Measurements from ENCODE around the gene ADAMTS2.

Gene ADAMTS2

DNA sequence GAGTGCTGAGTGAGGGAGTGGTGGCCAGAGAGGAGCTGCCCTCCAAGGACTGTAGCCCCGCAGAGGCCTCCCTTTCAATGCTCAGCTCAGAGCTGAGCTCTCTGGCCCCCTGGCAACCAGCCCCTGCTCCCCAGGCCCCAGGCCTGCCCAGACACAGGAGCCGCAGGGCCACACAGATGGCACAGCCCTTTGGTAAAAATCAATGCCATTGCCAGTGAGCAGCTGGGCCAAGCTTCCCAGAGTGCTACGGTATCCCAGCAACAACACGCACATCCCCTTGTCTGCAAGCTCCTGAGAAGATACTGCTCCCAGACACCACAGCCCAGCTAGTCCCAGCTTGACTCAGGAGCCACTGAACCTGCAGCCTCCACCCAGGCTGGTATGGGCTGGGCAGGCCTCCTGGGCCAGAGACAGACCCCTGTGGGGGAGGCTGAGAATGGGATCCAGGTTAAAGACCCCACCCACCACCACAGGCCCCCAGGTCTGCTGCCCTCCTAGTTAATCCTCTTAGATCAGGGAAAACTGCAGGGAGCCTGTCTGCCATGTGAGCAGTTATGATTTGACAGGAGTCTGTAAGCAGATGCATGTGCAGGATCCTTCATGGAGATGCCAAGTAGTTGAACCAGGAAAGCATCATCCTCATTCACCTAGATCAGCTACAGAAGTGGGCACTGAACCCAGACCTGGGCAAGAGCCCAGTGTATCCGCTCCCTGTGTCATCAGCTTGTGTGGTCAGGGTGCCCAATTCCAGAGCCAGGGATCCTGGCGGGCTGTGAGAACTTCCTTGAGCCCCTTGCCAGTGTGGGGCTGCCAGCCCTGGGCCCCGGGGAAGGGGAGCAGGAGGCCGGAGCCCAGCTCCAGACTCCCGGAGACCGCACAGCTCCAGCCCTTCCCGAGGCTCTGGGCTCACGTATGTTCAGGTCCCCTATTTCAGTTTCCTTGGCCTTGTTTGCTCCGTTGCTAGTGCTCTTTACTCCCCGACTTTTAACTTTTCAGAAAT, 26.7 kb upstream of the ADAMTS2 start:
- DNase-seq (no peak), ATAC-seq (no peak)

GRCh38 chr5:179371121-179371510, 25.9 kb upstream of the ADAMTS2 start:
- ATAC-seq = no peak
- DNase-seq = no peak

DNA sequence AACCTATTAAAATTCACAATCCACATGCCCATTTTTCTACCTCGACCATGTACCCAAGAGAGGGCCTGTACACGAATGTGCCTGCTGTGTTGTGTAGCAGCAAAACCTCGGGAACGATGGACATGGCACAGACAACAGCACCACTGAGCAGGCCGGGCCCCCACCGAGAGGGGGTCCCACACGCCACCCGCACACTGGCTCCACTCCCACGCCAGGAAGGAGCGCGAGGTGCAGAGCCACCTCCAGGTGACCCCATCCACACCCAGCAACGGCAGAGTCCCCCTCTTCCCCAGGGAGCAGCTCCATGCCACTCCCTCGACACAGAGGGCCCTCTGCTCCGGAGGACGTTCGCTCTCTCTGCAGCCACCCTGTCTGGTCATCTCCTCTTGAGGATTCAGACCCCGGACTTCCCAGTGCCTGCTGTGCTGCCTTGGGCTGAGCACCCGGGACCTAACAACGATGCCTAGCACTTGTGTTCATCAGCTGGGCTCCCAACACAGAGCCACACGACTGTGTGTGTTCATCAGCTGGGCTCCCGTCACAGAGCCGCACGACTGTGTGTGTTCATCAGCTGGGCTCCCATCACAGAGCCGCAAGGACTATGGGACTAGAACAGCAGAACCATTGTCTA, 25.3 kb upstream of the ADAMTS2 start:
- no peak for ATAC-seq
- no peak for DNase-seq

- DNase-seq (no peak), ATAC-seq (no peak)
Observed at GRCh38 chr5:179369530-179369884, 24.2 kb upstream of the ADAMTS2 start.

- ATAC-seq (no peak), DNase-seq (no peak)
Observed at GRCh38 chr5:179368806-179369529, 23.7 kb upstream of the ADAMTS2 start.

- no peak for ATAC-seq
- no peak for DNase-seq
Observed at GRCh38 chr5:179368126-179368805, 23.0 kb upstream of the ADAMTS2 start.

DNA sequence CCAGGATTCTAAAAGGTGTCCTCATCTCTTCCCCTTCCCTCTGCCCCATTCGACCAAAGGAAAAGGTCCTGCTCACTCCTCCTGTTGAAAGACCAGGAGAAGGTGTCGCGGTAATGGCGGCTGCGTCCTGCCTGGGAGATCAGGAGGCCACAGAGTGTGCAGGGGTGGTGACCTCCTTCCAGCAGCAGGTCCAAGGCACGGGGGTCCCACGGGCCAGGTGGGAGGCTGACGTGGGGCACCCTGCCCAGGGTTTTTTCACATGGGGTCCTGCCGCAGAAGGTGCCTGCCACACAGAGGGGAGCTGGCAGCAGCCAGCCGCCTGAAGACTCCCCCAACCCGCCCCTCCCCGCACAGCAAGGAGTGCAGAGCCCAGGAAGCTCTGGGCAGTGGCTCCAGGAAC, 22.2 kb upstream of the ADAMTS2 start:
- no peak for DNase-seq
- no peak for ATAC-seq

GRCh38 chr5:179362355-179362754, 17.1 kb upstream of the ADAMTS2 start:
- ATAC-seq (no peak), DNase-seq (no peak)

GRCh38 chr5:179361037-179361603, 15.9 kb upstream of the ADAMTS2 start:
- no peak for ATAC-seq
- no peak for DNase-seq

- DNase-seq (no peak), ATAC-seq (no peak)
Observed at GRCh38 chr5:179357031-179357430, 11.8 kb upstream of the ADAMTS2 start.

DNA sequence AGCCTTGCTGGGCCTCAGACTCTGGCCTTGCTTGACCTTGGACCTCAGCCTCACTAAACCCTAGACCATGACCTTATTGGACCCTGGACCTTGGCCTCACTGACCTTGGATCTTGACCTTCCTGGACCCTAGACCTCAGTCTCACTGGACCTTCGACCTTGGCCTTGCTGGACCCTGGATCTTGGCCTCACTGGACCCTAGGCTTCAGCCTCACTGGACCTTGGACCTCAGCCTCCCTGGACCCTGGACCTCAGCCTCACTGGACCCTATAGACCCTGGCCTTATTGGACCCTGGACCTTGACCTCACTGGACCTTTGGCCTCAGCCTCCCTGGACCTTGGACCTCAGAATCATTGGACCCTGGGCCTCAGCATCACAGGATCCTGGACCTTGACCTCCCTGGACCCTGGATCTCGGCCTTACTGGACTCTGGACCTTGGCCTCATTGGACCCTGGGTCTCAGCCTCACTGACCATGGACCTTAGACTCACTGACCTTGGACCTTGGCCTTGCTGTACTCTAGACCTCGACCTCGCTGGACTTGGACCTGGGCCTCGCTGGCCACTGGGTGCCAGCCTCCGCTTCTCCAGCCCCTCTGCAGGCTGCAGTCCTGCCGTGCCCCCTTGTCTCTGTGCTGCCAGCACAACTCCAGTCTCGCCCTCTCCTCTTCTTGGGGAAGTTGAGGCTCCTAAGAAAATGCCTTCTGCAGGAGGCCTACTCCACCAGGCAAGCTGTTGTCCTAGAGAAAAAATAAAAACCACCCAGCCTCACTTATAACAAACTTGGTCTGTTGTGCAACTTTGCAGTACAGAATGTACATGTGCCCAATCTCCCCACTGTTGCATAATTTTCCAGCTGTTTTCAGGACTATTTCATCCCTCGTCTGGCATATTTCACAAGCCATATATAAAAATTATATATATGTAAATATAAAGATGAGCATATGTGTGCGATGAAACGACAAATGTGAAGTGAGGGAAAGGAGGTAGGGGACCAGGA, 11.0 kb upstream of the ADAMTS2 start:
- DNase-seq (no peak), ATAC-seq (no peak)

DNA sequence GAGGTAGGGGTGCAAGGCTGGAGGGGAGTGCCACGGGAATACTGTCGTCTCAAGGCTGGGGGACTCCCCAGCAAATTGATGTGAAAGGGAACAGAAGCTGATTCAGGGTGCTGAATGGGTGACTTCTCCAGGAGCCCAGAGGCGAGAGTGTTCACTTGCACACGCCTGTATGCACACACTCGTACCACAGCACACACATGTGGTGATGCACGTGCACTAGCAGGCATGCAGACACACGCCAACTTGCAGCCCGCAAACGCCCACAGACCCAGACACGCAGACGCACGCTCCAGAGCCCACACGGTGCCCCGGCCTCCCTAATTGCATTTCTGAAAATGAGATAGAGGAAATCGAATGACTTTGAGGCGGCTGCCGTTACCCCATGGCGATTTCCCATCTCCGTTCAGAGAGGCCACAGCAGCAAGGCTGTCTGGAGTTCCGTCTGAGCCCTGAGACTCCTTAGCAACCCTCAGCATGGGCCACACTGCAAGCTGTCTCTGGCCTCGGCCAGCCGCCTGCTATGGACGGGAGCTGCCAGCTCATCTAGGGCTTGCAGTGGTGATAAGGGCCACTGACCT, 9.1 kb upstream of the ADAMTS2 start:
- no peak for ATAC-seq
- no peak for DNase-seq

GRCh38 chr5:179348843-179349242, 3.6 kb upstream of the ADAMTS2 start:
- ATAC-seq = no peak
- no peak for DNase-seq

DNA sequence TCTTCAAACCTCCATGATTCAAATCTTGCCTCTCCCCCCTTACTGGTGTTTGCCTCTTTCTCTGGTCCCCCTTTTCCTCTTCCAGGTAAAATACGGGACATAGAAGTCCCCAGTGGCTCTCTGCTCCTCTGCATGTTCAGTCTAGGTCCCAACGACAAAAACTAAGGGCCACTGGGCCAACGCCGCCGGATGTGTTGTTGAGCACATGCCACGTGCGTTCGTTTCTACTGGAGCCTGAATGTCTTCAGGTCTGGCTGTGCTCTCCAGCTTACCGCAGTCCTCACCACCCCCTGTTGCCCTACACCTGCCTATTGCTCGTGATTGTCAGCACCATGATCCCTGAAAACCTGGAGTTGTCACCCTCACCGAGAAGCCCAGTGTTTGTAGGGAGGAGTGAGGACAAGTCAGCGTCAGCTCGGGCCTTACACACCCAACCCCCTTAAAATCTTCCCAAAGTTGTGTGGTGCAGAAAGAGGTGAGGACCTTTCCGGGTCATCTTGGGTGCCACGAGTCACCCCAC, 2.8 kb upstream of the ADAMTS2 start:
- DNase-seq = no peak
- no peak for ATAC-seq

DNA sequence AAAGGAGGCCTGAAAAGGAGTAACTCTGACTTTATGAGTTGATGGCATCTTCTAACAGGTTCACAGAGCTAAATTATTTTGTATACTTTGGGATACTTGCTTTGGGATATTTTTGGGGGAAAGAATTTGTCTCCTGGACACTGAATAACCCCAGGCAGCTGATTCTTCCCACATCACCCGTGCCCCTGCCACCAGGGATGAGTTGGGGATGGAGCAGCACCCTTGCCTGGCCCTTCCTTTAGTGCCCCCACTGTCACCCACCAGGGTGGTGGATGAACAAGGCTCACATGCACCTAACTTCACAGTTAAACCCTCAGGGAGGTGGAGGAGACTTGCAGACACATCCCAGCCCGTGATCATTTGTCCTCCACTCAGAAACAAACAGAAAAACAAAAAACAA, 2.3 kb upstream of the ADAMTS2 start:
- ATAC-seq (no peak), DNase-seq (no peak)

DNA sequence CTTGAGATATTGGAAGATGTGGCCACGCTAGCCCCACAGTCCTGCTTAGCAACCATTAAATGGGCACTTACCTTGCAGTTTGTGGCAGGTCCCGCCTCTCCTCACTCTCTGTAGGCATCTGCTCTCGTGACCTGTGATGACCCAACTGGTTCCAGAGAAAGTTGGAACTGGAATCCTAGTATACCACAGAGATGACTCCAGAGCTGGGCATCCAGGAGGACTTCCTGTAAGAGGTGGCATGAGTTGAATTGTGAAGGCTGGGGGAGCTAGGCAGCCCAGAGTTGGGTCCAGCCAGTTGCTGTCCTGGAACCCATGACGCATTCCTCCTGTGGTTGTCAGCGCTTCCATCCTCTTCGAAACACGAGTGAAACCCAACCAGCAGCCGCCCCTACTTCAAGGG, 1.6 kb upstream of the ADAMTS2 start:
- no peak for ATAC-seq
- no peak for DNase-seq

- DNase-seq (no peak), ATAC-seq (no peak)
Observed at GRCh38 chr5:179346401-179346800, 1.1 kb upstream of the ADAMTS2 start.

GRCh38 chr5:179345183-179345432, 153 bp downstream of the ADAMTS2 start:
- peak; percentile 9 for ATAC-seq
- peak; percentile 4 for DNase-seq

DNA sequence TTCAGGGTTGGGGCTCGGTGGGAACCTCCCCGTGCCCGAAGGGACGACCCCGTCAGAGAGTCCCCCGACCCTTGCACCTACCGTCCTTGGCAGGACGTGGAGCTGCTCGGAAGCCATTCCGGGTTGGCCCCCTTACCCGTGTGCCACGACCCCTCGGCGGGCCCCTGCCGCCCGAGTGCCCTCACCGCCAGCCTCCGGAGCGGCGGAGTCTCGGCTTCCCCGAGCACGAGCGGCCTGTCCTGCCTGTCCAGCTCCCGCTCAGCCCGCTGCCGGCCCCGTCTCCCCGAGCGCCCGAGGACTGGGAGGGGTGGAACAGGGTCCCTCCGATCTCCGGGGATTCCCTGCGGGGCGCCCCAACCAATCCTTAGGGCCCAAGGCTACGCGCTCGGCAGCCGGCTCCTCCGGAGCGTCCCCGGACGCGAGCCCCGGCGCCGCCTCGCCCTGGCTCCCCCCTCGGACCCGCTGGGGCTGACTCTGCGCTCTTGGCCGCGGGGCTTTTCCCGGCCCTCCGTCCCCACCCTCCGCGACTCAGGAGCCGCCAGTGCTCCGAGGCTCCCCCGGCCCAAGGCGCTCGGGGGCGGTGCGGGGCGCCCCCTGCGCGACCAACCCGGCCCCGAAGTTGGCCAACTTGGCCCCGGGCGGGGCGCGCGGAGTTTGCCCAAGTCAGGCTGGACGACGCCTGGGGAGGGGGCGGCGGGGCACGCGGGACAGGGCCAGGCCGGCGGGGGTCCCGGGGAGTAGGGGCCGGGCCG, 654 bp downstream of the ADAMTS2 start:
- DNase-seq (no peak), ATAC-seq (no peak)

Measured in stimulated activated naive CD8-positive, alpha-beta T cell treated with anti-CD3 and anti-CD28 coated beads, Interleukin-15, Interleukin-2, amounts not matched to agents 100 U/mL and 50 U/mL, for 24 hours (primary cell).